GM12878 (cell line): ENCODE results near the gene DCTN4. TPM values are rescaled to one million over a fixed set of nuclear protein-coding genes. Genes with fewer than 3 reads are reported as not detected.

Experiments
- BCL11A ChIP-seq: IDR thresholded peaks from 2 replicates; pipeline ENCODE4 v1.6.1; 2011; ENCODE audit warnings: low read depth, low read length
- BMI1 ChIP-seq: fragments of 450-650 bp; IDR thresholded peaks from 2 replicates; pipeline ENCODE4 v1.6.1; 2016; ENCODE audit warnings: mild to moderate bottlenecking, moderate library complexity, borderline replicate concordance
- GABPA ChIP-seq: IDR thresholded peaks from 2 replicates; pipeline ENCODE4 v1.6.1; 2014; ENCODE audit warnings: antibody characterized with exemption, low read depth, mild to moderate bottlenecking, inconsistent platforms
- IRF3 ChIP-seq: fragments of 450-650 bp; IDR thresholded peaks from 2 replicates; pipeline ENCODE4 v1.6.1; 2014; ENCODE audit warnings: mild to moderate bottlenecking
- IRF5 ChIP-seq: fragments of 450-650 bp; IDR thresholded peaks from 2 replicates; pipeline ENCODE4 v1.6.1; 2017; ENCODE audit warnings: borderline replicate concordance
- MAX ChIP-seq: IDR thresholded peaks from 2 replicates; pipeline ENCODE4 v1.6.1; 2012; ENCODE audit warnings: low read depth, low read length, improper control_type of control experiment
- POLR2AphosphoS2 ChIP-seq: IDR thresholded peaks from 2 replicates; pipeline ENCODE4 v1.6.1; 2011; ENCODE audit warnings: low read depth, mild to moderate bottlenecking, low read length, improper control_type of control experiment, moderate library complexity
- SIX5 ChIP-seq: IDR thresholded peaks from 2 replicates; pipeline ENCODE4 v1.6.1; 2011; ENCODE audit warnings: mild to moderate bottlenecking, low read depth, low read length, moderate library complexity; ENCODE audit not compliant: severe bottlenecking
- SMC3 ChIP-seq: IDR thresholded peaks from 2 replicates; pipeline ENCODE4 v1.6.1; 2011; ENCODE audit warnings: low read length, improper control_type of control experiment, borderline replicate concordance
- polyA plus RNA-seq, 11 experiments: library from polyadenylated mRNA; depleted of rRNA in 4 of 11; unstranded in 6 of 11; stranded (reverse) in 5 of 11; fragments of >200 nt; fragmentation: Nextera tagmentation in 4 of 11; fragmentation: Illumina TruSeq in 1 of 11; extraction: Ambion mirVana in 4 of 11; extraction: Trizol in 1 of 11; gene quantifications; 1 replicate in 1 of 11; 2 replicates in 10 of 11; pipeline versions ENCODE4 v1.2.1 to v1.2.3, GENCODE V29; 2011 to 2016; ENCODE audit warnings: inconsistent platforms in 2 of 11, missing spikeins in 2 of 11, low read depth in 1 of 11
- total RNA-seq, 4 experiments: library from RNA; depleted of rRNA in 3 of 4; stranded (reverse); fragments of >200 nt in 3 of 4; fragmentation: Illumina TruSeq in 1 of 4; extraction: Trizol in 1 of 4; gene quantifications; 2 replicates each; pipeline versions ENCODE4 v1.2.1 to v1.2.3, GENCODE V29; 2013 to 2021
- TF ChIP-seq, protein P1 (sequence below): IDR thresholded peaks from 2 replicates; pipeline ENCODE4 v1.6.1; 2012; ENCODE audit warnings: mild to moderate bottlenecking, low read depth, low read length
- TF ChIP-seq, protein P2 (sequence below): IDR thresholded peaks from 2 replicates; pipeline ENCODE4 v1.6.1; 2011; ENCODE audit warnings: borderline replicate concordance, low read depth, mild to moderate bottlenecking, moderate library complexity, mixed read lengths, low read length; ENCODE audit not compliant: insufficient read depth; ENCODE audit errors: extremely low read length

DCTN4 gene
- total and polyA plus RNA-seq, 10 of the 15 experiments (the other 5 are each of a cell fraction or from before 2014, with no cell fraction given): 7.6 to 27.8 (median 18.0) TPM

GRCh38 chr5:150788977-150789376 lies 30.2 kb upstream of the DCTN4 start (continued):
- TF ChIP-seq, protein P1, sequence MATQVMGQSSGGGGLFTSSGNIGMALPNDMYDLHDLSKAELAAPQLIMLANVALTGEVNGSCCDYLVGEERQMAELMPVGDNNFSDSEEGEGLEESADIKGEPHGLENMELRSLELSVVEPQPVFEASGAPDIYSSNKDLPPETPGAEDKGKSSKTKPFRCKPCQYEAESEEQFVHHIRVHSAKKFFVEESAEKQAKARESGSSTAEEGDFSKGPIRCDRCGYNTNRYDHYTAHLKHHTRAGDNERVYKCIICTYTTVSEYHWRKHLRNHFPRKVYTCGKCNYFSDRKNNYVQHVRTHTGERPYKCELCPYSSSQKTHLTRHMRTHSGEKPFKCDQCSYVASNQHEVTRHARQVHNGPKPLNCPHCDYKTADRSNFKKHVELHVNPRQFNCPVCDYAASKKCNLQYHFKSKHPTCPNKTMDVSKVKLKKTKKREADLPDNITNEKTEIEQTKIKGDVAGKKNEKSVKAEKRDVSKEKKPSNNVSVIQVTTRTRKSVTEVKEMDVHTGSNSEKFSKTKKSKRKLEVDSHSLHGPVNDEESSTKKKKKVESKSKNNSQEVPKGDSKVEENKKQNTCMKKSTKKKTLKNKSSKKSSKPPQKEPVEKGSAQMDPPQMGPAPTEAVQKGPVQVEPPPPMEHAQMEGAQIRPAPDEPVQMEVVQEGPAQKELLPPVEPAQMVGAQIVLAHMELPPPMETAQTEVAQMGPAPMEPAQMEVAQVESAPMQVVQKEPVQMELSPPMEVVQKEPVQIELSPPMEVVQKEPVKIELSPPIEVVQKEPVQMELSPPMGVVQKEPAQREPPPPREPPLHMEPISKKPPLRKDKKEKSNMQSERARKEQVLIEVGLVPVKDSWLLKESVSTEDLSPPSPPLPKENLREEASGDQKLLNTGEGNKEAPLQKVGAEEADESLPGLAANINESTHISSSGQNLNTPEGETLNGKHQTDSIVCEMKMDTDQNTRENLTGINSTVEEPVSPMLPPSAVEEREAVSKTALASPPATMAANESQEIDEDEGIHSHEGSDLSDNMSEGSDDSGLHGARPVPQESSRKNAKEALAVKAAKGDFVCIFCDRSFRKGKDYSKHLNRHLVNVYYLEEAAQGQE: no peak
- TF ChIP-seq MAX: no peak
- TF ChIP-seq GABPA: no peak
- TF ChIP-seq SIX5: no peak
- no peak for TF ChIP-seq BMI1
- no peak for TF ChIP-seq POLR2AphosphoS2
- TF ChIP-seq BCL11A: no peak
- TF ChIP-seq, protein P2, sequence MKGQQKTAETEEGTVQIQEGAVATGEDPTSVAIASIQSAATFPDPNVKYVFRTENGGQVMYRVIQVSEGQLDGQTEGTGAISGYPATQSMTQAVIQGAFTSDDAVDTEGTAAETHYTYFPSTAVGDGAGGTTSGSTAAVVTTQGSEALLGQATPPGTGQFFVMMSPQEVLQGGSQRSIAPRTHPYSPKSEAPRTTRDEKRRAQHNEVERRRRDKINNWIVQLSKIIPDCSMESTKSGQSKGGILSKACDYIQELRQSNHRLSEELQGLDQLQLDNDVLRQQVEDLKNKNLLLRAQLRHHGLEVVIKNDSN: no peak
- no peak for TF ChIP-seq IRF3
- TF ChIP-seq SMC3: no peak
- no peak for TF ChIP-seq IRF5
